ENCODE measurements around the gene C16orf95.

Gene C16orf95

GRCh38 chr16:87331241-87331801 lies 14.1 kb upstream of the C16orf95 start:
- DNase-seq = no peak

DNA sequence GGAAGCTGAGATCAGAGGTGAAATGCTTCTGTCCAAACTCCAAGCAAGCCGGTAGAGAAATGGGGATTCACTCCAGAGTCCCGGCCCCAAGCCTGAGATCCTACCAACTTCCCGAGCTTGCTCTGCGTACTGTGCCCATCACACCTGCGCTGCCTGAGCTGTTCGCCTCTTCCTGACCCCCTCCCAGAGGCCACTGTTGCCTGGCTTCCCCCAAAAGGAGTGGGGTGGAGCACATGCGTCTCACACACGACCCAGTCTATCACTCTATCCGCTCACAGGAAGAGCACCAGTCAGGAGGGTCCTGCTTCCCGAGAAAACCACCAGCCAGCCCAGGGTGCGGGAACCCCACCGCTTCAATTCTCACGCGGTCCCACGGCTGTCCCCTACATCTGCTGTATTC lies 13.5 kb upstream of the C16orf95 start:
- no peak for DNase-seq

DNA sequence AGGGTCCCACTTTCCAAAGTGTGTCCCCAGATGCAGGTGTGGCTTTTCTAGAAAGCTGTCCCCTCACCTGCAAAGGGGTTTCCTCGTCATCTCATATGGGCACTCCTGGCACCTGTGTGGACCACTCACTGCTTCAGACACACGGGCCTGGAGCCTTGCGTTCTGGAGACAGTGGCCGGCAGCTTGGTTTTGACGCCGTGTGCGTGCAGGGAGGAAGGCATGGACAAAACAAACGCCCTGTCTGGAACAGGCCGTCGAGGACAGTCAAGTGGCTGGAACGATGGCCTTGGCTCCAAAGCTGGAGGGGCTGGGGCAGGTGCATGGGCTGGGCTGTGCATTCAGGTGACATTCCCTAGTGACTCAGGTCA lies 13.0 kb upstream of the C16orf95 start:
- no peak for DNase-seq

DNA sequence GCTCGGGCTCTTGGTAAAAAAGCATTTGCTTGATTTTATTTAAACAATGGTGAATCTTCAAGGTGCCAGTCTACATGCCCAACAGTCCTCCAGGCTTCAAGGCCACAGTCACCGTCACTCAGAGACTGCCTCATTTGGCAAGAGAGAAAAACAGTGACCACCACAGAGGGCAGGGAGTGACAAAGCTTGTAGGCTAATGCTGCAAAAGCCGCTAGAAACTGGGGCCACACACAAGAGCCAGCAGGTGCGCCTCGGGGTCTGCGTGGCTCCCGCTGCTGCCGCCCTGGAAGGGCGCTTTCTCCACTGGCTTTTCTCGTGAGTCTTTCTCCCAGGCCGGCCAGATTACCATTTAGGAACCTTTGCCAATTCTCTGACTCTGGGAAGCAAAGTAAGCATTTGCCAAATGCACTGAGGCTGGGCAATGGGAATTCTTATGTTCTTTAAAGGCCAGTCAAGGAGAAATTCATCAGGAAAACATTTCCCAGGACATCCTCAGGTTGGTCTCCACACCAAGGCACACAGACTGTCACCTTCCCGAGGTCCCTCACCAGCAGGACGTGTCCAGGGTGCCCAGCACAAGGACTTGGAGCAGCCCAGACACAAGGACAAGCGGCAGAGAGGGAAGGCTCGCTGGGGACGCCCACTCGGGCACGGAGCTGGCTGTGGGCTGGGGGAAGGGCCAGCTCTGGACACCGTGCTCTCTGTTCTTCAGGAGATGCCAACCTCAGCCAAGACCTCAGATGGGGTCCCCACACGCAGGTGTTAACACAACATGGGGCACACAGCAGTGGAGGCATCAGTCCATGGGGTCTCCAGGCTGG lies 12.5 kb upstream of the C16orf95 start:
- no peak for DNase-seq

- DNase-seq = no peak
These were observed 11.7 kb upstream of the C16orf95 start for GRCh38 chr16:87328846-87329245.

GRCh38 chr16:87327798-87328495 lies 10.8 kb upstream of the C16orf95 start:
- no peak for DNase-seq

- DNase-seq = no peak
These were observed 9.0 kb upstream of the C16orf95 start for GRCh38 chr16:87326151-87326571.

DNA sequence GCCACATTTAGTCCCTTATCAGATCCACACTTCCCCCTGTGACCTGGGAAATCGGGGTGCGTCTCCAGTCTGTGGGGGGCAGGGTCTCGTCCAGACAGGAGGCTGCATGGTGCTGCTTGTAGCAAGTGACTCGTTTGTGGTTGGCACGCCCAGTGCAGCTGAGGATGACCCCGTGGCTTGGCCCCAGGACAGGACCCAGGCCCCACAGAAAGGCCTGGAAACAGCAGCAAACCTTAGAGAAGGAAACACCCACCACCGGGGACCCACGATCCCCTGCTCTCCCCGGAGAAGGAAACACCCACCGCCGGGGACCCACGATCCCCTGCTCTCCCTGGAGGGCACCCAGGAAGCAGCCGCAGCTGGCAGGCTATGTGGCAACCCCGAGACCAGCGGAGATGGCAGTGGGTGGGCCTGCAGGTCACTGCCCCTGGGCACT lies 8.2 kb upstream of the C16orf95 start:
- DNase-seq = peak; percentile 63

- DNase-seq = peak; percentile 71
These were observed 7.5 kb upstream of the C16orf95 start for GRCh38 chr16:87324411-87325275.

GRCh38 chr16:87323727-87324410 lies 6.7 kb upstream of the C16orf95 start:
- DNase-seq = no peak

GRCh38 chr16:87322833-87323726 lies 5.9 kb upstream of the C16orf95 start:
- no peak for DNase-seq

DNA sequence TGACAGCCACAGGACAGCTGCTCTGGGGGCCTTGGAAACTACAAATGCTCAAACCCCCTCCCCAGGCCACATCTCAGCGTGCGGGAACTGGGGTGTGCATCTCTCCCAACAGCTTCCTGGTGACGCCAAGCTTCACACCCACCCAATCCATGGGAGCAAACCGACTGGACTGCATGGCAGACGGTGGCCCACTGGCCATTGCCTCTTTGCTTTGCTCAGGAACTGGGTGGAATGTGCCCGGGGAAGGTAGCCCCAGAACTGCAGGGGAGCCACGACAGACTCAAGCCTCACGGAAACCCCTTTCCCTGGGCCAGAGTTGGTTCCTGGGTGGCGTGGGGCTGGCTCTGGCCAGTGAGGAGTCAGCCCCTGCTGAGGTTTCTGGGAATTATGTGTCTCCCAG lies 5.2 kb upstream of the C16orf95 start:
- no peak for DNase-seq

GRCh38 chr16:87321336-87322107 lies 4.3 kb upstream of the C16orf95 start:
- DNase-seq = no peak

- no peak for DNase-seq
These were observed 3.5 kb upstream of the C16orf95 start for GRCh38 chr16:87320510-87321227.

DNA sequence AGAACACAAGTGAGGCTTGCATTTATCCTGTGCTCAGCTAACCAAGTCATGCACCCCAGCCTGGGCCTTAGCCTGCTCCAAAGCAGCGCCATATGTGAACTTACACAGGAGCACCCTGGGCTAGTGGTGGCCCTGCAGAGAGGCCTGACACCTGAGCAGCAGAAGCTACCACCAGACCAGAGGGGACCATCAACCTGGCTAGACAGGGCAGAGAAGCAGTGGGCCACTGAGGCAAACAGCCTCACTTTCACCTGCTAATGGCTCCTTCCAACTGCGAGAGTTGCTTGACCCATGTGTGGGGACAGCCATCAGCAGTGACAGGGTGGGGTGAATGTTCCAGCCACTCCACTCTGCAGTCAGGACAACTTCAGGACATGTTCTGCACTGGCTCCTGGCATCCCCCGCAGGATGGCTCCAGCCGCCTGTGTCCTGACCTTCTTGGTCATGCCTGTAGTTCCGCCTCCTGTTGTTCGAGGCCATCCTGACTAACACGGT lies 2.9 kb upstream of the C16orf95 start:
- DNase-seq = no peak

DNA sequence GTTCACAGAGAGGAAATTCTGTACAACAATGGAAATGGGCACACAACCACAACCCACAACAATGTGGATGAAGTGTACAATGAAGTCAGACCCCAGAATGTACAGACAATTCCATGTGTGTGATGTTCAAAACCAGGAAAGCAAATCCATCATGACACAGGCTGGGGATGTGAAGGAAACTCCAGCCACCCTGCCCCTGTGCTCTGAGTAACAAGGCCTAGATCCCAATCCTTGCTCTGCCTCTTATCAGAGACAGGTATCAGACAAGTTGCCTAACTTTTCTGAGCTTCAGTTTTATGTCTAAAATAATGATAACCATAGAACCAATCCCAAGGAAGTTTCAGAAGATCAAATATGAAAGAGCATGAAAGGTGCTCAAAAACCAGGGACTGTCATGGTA lies 1.8 kb upstream of the C16orf95 start:
- no peak for DNase-seq

GRCh38 chr16:87317750-87318644 lies 805 bp upstream of the C16orf95 start:
- DNase-seq = peak; percentile 84

DNA sequence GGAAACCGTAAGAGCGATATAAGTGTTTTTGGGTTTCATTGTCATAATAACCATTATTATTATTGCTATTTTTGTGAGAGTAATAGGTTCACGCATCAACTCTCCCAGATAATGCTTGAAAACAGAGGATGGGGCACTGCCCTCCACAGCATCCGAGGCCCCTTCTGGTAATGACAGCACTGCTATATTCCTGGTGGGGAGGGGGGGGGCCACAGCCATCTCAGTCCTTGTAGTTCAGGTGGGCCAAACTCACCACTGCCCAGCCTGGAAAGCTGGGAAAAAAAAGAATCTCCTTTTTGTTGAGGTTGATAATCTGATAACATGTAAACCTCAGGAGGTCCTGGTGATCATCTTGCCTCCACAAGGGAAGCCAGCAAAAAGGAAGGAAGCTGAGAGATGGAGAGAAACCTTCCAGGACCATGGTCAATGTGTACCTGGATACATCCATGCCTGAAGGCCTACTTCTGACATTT lies 706 bp downstream of the C16orf95 start:
- DNase-seq = no peak
